ENCODE measurements around the gene DNAJC5. TPM values are rescaled to one million over a fixed set of nuclear protein-coding genes. Genes with fewer than 3 reads are reported as not detected.
"Not testable (repeated sequence)": the region's sequence is repeated elsewhere in the genome, so short reads cannot be mapped to it uniquely, and the experiment has no call there.

DNAJC5 gene
- total and polyA plus RNA-seq, 2 experiments from 2014 or later, result 7.1 to 33.5 TPM

DNA sequence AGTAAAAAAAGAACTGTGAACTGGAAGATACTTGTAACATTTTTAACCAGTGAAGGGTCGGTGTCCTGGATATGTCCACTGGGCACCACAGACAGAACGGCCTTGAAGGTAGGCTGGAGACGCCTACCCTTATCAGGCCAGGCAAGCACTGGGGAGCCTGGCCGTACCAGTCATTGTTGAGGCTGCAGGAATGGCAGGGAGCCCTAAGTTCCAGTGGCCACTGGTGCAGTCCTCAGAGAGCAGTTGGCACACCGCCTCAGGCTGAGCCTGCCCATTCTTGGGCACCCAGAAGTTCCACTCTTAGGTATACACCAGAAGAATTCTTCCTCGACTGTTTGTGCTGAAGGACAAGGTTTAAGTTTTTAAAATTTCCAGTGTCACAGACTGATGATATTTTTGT lies 20.5 kb downstream of the DNAJC5 start (continued):
- TF ChIP-seq, protein P1, sequence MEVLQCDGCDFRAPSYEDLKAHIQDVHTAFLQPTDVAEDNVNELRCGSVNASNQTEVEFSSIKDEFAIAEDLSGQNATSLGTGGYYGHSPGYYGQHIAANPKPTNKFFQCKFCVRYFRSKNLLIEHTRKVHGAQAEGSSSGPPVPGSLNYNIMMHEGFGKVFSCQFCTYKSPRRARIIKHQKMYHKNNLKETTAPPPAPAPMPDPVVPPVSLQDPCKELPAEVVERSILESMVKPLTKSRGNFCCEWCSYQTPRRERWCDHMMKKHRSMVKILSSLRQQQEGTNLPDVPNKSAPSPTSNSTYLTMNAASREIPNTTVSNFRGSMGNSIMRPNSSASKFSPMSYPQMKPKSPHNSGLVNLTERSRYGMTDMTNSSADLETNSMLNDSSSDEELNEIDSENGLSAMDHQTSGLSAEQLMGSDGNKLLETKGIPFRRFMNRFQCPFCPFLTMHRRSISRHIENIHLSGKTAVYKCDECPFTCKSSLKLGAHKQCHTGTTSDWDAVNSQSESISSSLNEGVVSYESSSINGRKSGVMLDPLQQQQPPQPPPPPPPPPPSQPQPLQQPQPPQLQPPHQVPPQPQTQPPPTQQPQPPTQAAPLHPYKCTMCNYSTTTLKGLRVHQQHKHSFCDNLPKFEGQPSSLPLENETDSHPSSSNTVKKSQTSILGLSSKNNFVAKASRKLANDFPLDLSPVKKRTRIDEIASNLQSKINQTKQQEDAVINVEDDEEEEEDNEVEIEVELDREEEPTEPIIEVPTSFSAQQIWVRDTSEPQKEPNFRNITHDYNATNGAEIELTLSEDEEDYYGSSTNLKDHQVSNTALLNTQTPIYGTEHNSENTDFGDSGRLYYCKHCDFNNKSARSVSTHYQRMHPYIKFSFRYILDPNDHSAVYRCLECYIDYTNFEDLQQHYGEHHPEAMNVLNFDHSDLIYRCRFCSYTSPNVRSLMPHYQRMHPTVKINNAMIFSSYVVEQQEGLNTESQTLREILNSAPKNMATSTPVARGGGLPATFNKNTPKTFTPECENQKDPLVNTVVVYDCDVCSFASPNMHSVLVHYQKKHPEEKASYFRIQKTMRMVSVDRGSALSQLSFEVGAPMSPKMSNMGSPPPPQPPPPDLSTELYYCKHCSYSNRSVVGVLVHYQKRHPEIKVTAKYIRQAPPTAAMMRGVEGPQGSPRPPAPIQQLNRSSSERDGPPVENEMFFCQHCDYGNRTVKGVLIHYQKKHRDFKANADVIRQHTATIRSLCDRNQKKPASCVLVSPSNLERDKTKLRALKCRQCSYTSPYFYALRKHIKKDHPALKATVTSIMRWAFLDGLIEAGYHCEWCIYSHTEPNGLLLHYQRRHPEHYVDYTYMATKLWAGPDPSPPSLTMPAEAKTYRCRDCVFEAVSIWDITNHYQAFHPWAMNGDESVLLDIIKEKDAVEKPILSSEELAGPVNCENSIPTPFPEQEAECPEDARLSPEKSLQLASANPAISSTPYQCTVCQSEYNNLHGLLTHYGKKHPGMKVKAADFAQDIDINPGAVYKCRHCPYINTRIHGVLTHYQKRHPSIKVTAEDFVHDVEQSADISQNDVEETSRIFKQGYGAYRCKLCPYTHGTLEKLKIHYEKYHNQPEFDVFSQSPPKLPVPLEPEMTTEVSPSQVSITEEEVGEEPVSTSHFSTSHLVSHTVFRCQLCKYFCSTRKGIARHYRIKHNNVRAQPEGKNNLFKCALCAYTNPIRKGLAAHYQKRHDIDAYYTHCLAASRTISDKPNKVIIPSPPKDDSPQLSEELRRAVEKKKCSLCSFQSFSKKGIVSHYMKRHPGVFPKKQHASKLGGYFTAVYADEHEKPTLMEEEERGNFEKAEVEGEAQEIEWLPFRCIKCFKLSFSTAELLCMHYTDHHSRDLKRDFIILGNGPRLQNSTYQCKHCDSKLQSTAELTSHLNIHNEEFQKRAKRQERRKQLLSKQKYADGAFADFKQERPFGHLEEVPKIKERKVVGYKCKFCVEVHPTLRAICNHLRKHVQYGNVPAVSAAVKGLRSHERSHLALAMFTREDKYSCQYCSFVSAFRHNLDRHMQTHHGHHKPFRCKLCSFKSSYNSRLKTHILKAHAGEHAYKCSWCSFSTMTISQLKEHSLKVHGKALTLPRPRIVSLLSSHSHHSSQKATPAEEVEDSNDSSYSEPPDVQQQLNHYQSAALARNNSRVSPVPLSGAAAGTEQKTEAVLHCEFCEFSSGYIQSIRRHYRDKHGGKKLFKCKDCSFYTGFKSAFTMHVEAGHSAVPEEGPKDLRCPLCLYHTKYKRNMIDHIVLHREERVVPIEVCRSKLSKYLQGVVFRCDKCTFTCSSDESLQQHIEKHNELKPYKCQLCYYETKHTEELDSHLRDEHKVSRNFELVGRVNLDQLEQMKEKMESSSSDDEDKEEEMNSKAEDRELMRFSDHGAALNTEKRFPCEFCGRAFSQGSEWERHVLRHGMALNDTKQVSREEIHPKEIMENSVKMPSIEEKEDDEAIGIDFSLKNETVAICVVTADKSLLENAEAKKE (CRISPR knock-in tag; IDR thresholded peaks at IDR 0.05), result no peak
- no peak for TF ChIP-seq EZH2 (IDR thresholded peaks at IDR 0.05; ENCODE audit: low read depth, unreplicated experiment)
- no peak for TF ChIP-seq POLR2AphosphoS5 (IDR thresholded peaks at IDR 0.05; ENCODE audit: low read depth)
- TF ChIP-seq REST (IDR thresholded peaks at IDR 0.05; ENCODE audit: unreplicated experiment), result no peak
- no peak for TF ChIP-seq CTCF (conservative IDR thresholded peaks at IDR 0.05; ENCODE audit: low read depth in 2 of 2)
- TF ChIP-seq ZNF114 (CRISPR knock-in tag; IDR thresholded peaks at IDR 0.05), result no peak

DNA sequence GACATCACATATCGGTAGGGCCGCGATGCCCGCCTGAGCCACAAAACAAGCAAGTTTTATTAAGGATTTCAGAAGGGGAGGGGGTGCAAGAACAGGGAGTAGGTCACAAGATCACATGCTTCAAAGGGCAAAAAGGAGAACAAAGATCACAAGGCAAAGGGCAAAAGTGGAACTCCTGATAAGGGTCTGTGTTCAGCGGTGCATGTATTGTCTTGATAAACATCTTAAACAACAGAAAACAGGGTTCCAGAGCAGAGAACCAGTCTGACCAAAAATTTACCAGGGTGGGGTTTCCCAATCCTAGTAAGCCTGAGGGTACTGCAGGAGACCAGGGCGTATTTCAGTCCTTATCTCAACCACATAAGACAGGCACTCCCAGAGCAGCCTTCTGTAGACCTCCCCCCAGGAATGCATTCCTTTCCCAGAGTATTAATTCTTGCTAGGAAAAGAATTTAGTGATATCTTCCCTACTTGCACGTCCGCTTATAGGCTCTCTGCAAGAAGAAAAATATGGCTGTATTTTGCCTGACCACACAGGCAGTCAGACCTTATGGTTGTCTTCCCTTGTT lies 21.5 kb downstream of the DNAJC5 start:
- not testable (repeated sequence) for H3K9me3 Mint-ChIP-seq; H3F3A ChIP-seq (replicated peaks; ENCODE audit: low read depth); H3K27me3 Mint-ChIP-seq (ENCODE audit: insufficient read depth, low read depth, poor library complexity); H3K4me2 ChIP-seq; DNase-seq (ENCODE audit: low spot score); H2AFZ ChIP-seq; H3K4me1 Mint-ChIP-seq; H3K4me3 Mint-ChIP-seq; H3K36me3 ChIP-seq (ENCODE audit: insufficient read depth); H3K27ac ChIP-seq (ENCODE audit: low read depth); H3K27ac Mint-ChIP-seq; H3K27me3 ChIP-seq (ENCODE audit: insufficient read depth); H3K4me1 ChIP-seq (ENCODE audit: insufficient read depth); H3K9me2 ChIP-seq (ENCODE audit: insufficient read depth); ATAC-seq; H3K4me3 ChIP-seq
- peaks cover 56% of the 10 kb centered on the region for H3K79me2 ChIP-seq (replicated peaks; ENCODE audit: insufficient read depth)
- peaks cover 26% of the 10 kb centered on the region for H3K36me3 Mint-ChIP-seq (ENCODE audit: low read depth)
- peaks cover 11% of the 10 kb centered on the region for H4K20me1 ChIP-seq (replicated peaks; ENCODE audit: insufficient read depth)
